Esophagus squamous epithelium (tissue), 5 donors: ENCODE measurements around the gene TECR. TPM values are rescaled to one million over a fixed set of nuclear protein-coding genes. Genes with fewer than 3 reads are reported as not detected.
"Not testable (repeated sequence)": the region's sequence is repeated elsewhere in the genome, so short reads cannot be mapped to it uniquely, and the experiment has no call there.

ENCODE experiments used
- DNase-seq: peaks from one replicate; lab custom pipeline; 2025; lab: John Stamatoyannopoulos, UW
- H3K27ac ChIP-seq, 4 donors: fragments of 200-600 bp; sonication (generic); one replicate each; pipeline ENCODE4 v1.5.1; 2016 to 2019; ENCODE audit warnings: mild to moderate bottlenecking in 1 of 4
- H3K27me3 ChIP-seq, 4 donors: fragments of 200-600 bp; sonication (generic); 1 replicate in 3 of 4; 2 replicates in 1 of 4; pipeline versions ENCODE4 v1.5.1 to v1.6.0; 2017 to 2021; ENCODE audit warnings: antibody characterized with exemption in 1 of 4
- H3K36me3 ChIP-seq, 3 donors: fragments of 200-600 bp; sonication (generic); one replicate each; pipeline ENCODE4 v1.5.1; 2016 to 2019
- H3K4me1 ChIP-seq, 3 donors: fragments of 200-600 bp; sonication (generic); one replicate each; pipeline ENCODE4 v1.5.1; 2017 to 2019
- H3K4me3 ChIP-seq, 4 donors: fragments of 200-600 bp; sonication (generic); 1 replicate in 3 of 4; 2 replicates in 1 of 4; pipeline ENCODE4 v1.5.1; 2016 to 2019; ENCODE audit warnings: mild to moderate bottlenecking in 2 of 4, moderate library complexity in 1 of 4
- H3K9me3 ChIP-seq, 3 donors: fragments of 200-600 bp; sonication (generic); one replicate each; pipeline ENCODE4 v1.5.1; 2016 to 2019
- POLR2A ChIP-seq, 4 donors: fragments of 450-650 bp; IDR thresholded peaks; one replicate each; pipeline ENCODE4 v1.6.1; 2017; ENCODE audit warnings: antibody characterized with exemption in 4 of 4, mild to moderate bottlenecking in 4 of 4, moderate library complexity in 3 of 4
- WGBS, 2 donors: methylation state at CpG; one replicate each; pipeline ENCODE4 v1.1.5; 2018; 5-methylcytosine and 5-hydroxymethylcytosine counted together
- intact Hi-C: fragments of 100-400 bp; cut with DNase I; formaldehyde crosslinking; loops from one replicate; pipeline ENCODE4 v1.15.0; 2022
- total RNA-seq, 4 donors: library from RNA; depleted of rRNA; stranded (reverse); fragments of >200 nt; gene quantifications; one replicate each; pipeline ENCODE4 v1.1.0, GENCODE V29; 2016
- TF ChIP-seq, protein P1 (sequence below), 6 experiments: fragments of 450-650 bp in 4 of 6; fragments of 200-600 bp in 2 of 6; sonication (generic) in 2 of 6; IDR thresholded peaks; one replicate each; pipeline ENCODE4 v1.5.1; 2016 to 2019; ENCODE audit warnings: antibody characterized with exemption in 6 of 6, mild to moderate bottlenecking in 4 of 6, moderate library complexity in 4 of 6
- donor health status: DM: yes; HTN: yes; CAD: no.

TECR gene
- total RNA-seq, 4 donors from 2014 or later, result 130 to 290 (median 190) TPM

DNA sequence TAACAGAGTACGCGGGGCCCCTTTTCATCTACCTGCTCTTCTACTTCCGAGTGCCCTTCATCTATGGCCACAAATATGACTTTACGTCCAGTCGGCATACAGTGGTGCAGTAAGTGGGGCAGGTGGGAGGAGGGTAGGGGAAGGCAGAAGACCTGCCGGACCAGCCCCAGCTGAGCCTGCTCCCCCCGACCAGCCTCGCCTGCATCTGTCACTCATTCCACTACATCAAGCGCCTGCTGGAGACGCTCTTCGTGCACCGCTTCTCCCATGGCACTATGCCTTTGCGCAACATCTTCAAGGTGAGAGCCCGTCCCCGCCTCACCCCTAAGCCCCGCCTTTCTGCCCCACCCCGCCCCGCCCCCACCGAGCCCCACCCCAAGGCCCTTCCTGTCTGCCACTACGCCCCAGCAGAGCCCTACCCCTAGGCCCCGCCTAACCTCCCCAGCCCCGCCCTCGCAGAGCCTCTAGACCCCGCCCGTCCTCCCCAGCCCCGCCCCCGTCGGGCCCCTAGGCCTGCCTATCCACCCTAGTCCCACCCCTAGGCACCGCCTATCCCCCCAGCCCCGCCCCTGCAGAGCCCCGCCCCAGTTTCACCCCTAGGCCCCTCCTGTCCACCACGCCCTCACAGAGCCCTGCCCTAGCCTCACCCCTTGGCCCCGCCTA lies 34.7 kb downstream of the TECR start:
- DNase-seq, result no peak
- intact Hi-C loops, result no loop called here
- H3K4me1 ChIP-seq, result peaks cover 37 to 69% (median 43%) of the 10 kb centered on the region in 3 donors
- no peaks in the 10 kb centered on the region for H3K27me3 ChIP-seq
- WGBS, 2 donors, result 70 to 73% methylated on average over 12 to 15 of the region's 33 CpGs
- H3K36me3 ChIP-seq, result peaks cover 6 to 67% (median 11%) of the 10 kb centered on the region in 3 donors
- TF ChIP-seq, protein P1, sequence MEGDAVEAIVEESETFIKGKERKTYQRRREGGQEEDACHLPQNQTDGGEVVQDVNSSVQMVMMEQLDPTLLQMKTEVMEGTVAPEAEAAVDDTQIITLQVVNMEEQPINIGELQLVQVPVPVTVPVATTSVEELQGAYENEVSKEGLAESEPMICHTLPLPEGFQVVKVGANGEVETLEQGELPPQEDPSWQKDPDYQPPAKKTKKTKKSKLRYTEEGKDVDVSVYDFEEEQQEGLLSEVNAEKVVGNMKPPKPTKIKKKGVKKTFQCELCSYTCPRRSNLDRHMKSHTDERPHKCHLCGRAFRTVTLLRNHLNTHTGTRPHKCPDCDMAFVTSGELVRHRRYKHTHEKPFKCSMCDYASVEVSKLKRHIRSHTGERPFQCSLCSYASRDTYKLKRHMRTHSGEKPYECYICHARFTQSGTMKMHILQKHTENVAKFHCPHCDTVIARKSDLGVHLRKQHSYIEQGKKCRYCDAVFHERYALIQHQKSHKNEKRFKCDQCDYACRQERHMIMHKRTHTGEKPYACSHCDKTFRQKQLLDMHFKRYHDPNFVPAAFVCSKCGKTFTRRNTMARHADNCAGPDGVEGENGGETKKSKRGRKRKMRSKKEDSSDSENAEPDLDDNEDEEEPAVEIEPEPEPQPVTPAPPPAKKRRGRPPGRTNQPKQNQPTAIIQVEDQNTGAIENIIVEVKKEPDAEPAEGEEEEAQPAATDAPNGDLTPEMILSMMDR (IDR thresholded peaks at IDR 0.05), result no peak
- no peak for TF ChIP-seq POLR2A (IDR thresholded peaks at IDR 0.05)
- H3K9me3 ChIP-seq, result no peaks in the 10 kb centered on the region
- H3K4me3 ChIP-seq, result no peak overlapping the region
- peak overlapping the region; percentile 62 to 91 (median 88) for H3K27ac ChIP-seq

DNA sequence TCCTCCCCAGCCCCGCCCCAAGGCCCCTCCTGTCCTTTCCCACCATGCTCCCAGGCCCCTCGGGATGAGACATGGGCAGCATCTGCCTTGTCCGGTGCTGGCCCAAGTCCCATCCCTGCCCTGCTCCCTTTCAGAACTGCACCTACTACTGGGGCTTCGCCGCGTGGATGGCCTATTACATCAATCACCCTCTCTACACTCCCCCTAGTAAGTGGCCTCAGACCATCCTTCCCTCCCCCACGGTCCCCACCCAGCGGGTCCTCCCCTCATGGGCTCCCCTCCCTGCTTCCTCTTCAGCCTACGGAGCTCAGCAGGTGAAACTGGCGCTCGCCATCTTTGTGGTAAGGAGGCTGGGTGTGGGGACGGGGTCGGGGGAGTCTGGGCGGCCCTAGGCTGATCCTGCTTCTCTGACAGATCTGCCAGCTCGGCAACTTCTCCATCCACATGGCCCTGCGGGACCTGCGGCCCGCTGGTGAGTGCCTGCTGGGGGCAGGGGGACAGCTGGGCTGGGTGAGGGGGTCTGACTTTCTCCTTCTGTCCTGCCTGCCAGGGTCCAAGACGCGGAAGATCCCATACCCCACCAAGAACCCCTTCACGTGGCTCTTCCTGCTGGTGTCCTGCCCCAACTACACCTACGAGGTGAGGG lies 35.4 kb downstream of the TECR start:
- H3K27me3 ChIP-seq, H3K4me3 ChIP-seq, H3K9me3 ChIP-seq, DNase-seq, intact Hi-C loops: not testable (repeated sequence)
- WGBS, 2 donors, result 60 to 67% methylated on average over 1 to 9 of the region's 22 CpGs
- Histone ChIP-seq H3K36me3 (peaks cover 6 to 70% (median 11%) of the 10 kb centered on the region in 3 donors), H3K27ac (peak overlapping the region; percentile 18 to 91 (median 88)), H3K4me1 (peaks cover 38 to 69% (median 44%) of the 10 kb centered on the region in 3 donors)

DNA sequence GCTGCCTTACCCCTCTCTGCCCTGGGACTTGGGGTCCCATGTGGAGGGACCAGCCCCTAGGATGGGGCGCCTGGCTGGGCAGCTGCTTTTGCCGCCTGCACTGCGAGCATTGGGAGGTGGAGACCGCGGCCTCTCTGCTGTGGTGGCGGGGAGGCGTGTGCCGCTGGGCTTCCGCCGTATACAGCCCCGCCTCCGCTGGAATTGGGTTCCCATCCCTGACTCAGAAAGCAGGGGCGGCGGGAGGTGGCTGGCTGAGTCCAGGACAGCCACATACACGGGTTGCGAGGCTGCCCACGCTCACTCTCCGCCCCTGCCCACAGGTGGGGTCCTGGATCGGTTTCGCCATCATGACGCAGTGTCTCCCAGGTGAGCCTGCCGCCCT lies 35.9 kb downstream of the TECR start:
- 100% methylated on average over 1 of the region's 22 CpGs; no CpG with 5 or more reads in 1 of the 2 donors for WGBS, 2 donors
- Histone ChIP-seq H3K4me3 (no peak overlapping the region), H3K4me1 (peaks cover 39 to 69% (median 42%) of the 10 kb centered on the region in 3 donors), H3K36me3 (peaks cover 6 to 70% (median 11%) of the 10 kb centered on the region in 3 donors), H3K9me3 (no peaks in the 10 kb centered on the region), H3K27me3 (no peaks in the 10 kb centered on the region), H3K27ac (peak overlapping the region in 3 of 4 donors; percentile 18 to 91 (median 91))
- no peak for DNase-seq
- TF ChIP-seq, protein P1 (IDR thresholded peaks at IDR 0.05), result no peak
- TF ChIP-seq POLR2A (IDR thresholded peaks at IDR 0.05), result no peak
- intact Hi-C loops, result no loop called here

DNA sequence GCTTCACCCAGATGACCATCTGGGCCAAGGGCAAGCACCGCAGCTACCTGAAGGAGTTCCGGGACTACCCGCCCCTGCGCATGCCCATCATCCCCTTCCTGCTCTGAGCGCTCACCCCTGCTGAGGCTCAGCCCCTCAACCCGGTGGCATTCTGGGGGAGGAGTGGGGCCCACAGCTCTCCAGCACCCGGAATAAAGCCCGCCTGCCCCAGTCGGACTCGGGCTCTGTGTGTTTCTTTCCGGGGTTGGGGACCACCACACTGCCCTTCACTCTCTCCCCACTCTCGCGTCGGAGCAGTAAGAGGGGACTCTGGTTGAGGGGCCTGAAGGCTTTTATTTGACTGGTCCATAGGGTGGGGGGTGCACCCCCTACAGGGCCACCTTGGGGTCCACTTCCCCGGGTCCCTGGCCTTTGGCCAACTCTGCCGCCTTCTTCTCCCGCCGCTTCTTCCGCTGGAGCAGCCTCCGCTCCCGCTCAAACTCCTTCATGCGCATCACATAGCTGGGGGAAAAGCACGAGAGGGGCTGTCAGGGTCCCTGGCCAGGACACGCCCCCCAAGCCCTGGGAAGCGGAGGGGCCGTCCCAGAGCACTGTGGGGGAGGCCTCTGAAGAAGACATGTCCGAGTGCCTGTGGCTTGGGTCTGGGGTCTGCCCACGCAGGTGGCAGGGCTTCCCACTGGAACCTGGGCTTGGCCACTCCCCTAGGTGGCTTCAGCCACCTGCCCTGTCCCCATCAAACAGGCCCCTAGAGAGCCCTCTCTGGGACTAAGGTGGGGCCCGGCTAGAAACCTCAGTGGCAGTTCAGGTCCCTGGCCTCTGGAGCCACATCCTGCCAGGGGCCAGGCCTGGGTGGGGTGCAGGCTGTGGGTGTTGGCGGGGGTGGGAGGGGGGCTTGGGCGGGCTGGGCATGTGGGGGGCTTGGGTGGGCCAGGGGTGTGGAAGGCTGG lies 36.6 kb downstream of the TECR start:
- intact Hi-C loops, result no loop called here
- no peak for TF ChIP-seq POLR2A (IDR thresholded peaks at IDR 0.05)
- TF ChIP-seq, protein P1 (IDR thresholded peaks at IDR 0.05), result no peak
- 80 to 90% methylated on average over 4 to 9 of the region's 31 CpGs for WGBS, 2 donors
- Histone ChIP-seq H3K36me3 (peaks cover 6 to 70% (median 11%) of the 10 kb centered on the region in 3 donors), H3K9me3 (no peaks in the 10 kb centered on the region), H3K27ac (peak overlapping the region in 2 of 4 donors; percentile 31 to 91), H3K4me1 (peaks cover 39 to 69% (median 43%) of the 10 kb centered on the region in 3 donors), H3K4me3 (no peak overlapping the region), H3K27me3 (no peaks in the 10 kb centered on the region)
- no peak for DNase-seq

DNA sequence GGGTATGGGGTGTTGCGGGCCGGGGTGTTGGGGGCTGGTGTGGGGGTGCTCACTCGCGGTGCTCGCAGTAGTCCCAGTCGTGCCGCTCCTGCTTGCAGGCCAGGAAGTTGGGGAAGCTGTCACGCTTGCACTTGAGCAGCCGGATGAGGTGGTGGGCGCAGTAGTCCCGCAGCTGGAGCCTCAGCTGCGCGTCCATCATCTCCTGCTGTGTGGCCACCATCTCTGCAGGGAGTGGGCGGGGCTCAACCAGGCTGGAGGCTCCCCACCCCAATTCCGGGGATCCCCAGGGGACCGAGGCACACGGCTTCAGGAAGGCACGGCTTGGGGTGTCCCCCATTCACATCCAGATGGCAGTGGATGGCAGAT lies 37.3 kb downstream of the TECR start:
- Histone ChIP-seq H3K27ac (no peak overlapping the region), H3K27me3 (no peaks in the 10 kb centered on the region), H3K36me3 (peaks cover 6 to 70% (median 11%) of the 10 kb centered on the region in 3 donors), H3K4me3 (no peak overlapping the region), H3K9me3 (no peaks in the 10 kb centered on the region), H3K4me1 (peaks cover 35 to 67% (median 41%) of the 10 kb centered on the region in 3 donors)
- no CpG with 5 or more reads among the region's 18 CpGs for WGBS, 2 donors
- no peak for DNase-seq
- no peak for TF ChIP-seq POLR2A (IDR thresholded peaks at IDR 0.05)
- TF ChIP-seq, protein P1 (IDR thresholded peaks at IDR 0.05), result no peak
- intact Hi-C loops, result no loop called here
